ENCODE data around the gene CHRNB4. TPM values are rescaled to one million over a fixed set of nuclear protein-coding genes. Genes with fewer than 3 reads are reported as not detected.

CHRNB4 gene
- total and polyA plus RNA-seq, 2 of the 8 experiments (the other 6 are each of a cell fraction or from before 2014, with no cell fraction given): 2.4 to 4.5 TPM

- TF ChIP-seq CHD7 (IDR thresholded peaks at IDR 0.05; ENCODE audit: insufficient replicate concordance, low read length) (no peak), RAD21 (IDR thresholded peaks at IDR 0.05 in 1 of 2, conservative IDR thresholded peaks at IDR 0.05 in 1 of 2; ENCODE audit: low read depth in 2 of 2, low read length in 2 of 2) (no peak), YY1 (IDR thresholded peaks at IDR 0.05; ENCODE audit: low read depth, low read length) (no peak), SP4 (IDR thresholded peaks at IDR 0.05; ENCODE audit: low read length) (no peak), GTF2F1 (IDR thresholded peaks at IDR 0.05; ENCODE audit: borderline replicate concordance, low read depth, low read length) (no peak), TAF7 (optimal IDR thresholded peaks at IDR 0.05; ENCODE audit: borderline replicate concordance, low read depth, low read length) (no peak), MAFK (IDR thresholded peaks at IDR 0.05; ENCODE audit: low read depth, low read length) (no peak), EP300 (IDR thresholded peaks at IDR 0.05; ENCODE audit: borderline replicate concordance in 1 of 2, low read depth in 2 of 2, low read length in 2 of 2) (no peak), BRCA1 (IDR thresholded peaks at IDR 0.05; ENCODE audit: low read depth, low read length) (no peak)
These were observed 16.1 kb downstream of the CHRNB4 start (continued) for GRCh38 chr15:78624651-78625590.
